Fibroblast of mammary gland (primary cell): ENCODE measurements around the gene ACHE.

ENCODE experiments used
- DNase-seq: peaks from one replicate; pipeline ENCODE4 v3.0.0-alpha.2; 2010; ENCODE audit warnings: low read depth
- H3K4me3 ChIP-seq: 2 replicates; pipeline ENCODE4 v1.5.1; 2011; ENCODE audit warnings: low read depth, mild to moderate bottlenecking, low read length, moderate library complexity; ENCODE audit not compliant: control insufficient read depth
- CTCF ChIP-seq: conservative IDR thresholded peaks from 2 replicates; pipeline ENCODE4 v1.5.1; 2011; ENCODE audit warnings: low read depth, low read length, inconsistent platforms; ENCODE audit not compliant: control insufficient read depth, insufficient read depth

ACHE gene

GRCh38 chr7:100874577-100875355, 20.9 kb downstream of the ACHE start, which contains the start of gene SRRT:
Gene SRRT (plus strand): TSS chr7:100875103. CDS start chr7:100875591, 488 bp downstream.
- TF ChIP-seq CTCF, result peak; percentile 10
- peak; percentile 97 for DNase-seq
- peak within 1 kb of the TSS; percentile 90 for H3K4me3 ChIP-seq

DNA sequence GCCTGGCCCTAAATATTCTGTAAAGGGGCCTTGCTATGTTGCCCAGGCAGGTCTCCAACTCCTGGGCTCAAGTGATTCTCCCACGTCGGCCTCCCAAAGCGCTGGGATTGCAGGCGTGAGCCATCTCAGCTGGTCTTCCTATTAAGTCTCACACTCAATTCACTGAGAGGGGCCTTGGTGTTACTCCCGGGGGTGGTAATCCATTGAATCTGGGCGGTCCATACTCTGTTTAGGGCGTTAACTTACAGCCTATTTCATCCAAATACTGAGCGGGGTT, 21.4 kb downstream of the ACHE start:
- DNase-seq, result no peak
- H3K4me3 ChIP-seq, result peak overlapping the region; percentile 90
- TF ChIP-seq CTCF, result no peak

- no peak for TF ChIP-seq CTCF
Measured at GRCh38 chr7:100873599-100874299, 21.9 kb downstream of the ACHE start.

DNA sequence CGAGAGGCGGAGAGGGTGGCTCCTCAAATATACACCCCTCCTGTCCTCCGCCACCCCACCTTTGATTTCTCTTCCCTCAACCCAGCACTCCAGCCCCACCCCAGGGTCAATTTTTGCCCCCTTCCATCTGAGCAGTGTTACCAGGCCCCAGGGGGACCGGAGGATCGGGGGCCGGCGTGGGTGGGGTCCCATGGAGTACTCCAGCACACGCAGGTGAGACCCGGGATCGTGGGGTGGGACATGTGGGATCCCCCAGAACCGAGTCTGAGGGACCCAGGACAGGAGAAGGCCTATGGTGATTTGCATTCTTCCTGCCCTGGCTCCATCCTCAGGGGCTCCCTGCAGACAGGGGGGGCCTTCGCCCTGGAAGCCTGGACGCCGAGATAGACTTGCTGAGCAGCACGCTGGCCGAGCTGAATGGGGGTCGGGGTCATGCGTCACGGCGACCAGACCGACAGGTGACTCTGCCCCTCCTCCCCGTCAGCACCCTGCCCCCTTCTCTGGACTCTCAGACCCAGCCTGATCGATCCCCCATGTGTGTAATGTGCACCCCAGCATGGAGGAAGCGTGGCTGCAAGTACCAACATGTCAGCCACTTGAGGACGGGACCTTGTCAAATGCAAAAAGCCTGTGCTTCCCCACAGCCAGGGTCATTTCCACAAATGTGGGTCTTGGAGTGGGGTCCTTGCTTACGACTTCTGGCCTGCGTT, 27.8 kb downstream of the ACHE start:
- peak overlapping the region; percentile 88 for H3K4me3 ChIP-seq
- DNase-seq, result no peak
- TF ChIP-seq CTCF, result no peak

More at GRCh38 chr7:100873599-100874299, 21.9 kb downstream of the ACHE start:
- peak overlapping the region; percentile 90 for H3K4me3 ChIP-seq
- no peak for DNase-seq

GRCh38 chr7:100867040-100867775, 28.5 kb downstream of the ACHE start, which contains the start of gene TRIP6:
Gene TRIP6 (plus strand): TSS chr7:100867387. CDS start chr7:100867498, 111 bp downstream.
- peak within 1 kb of the TSS; percentile 88 for H3K4me3 ChIP-seq
- no peak for TF ChIP-seq CTCF
- peak; percentile 94 for DNase-seq

DNA sequence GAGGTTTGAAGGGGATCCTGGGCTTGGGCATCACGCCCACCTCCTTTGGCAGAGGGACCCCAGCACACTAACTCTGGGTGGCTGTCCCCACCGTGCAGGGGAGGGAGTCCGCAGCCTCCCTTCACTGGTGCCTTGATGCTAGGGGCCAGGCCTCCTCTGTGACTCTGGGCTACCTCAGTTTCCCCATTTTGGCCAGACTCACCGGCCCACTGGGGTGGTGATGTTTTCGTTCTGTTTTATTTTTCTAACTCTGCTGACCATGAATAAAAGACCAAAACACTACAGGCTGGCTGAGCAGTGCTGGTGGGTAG, 29.0 kb downstream of the ACHE start:
- no peak for TF ChIP-seq CTCF
- DNase-seq, result no peak
- peak overlapping the region; percentile 88 for H3K4me3 ChIP-seq
